ACC112 (cell line): Measurements from ENCODE around the gene ZNF516.
A peak's percentile ranks its signal among the peaks of the same experiment; 100 is the strongest.

Experiments used
- H2AFZ ChIP-seq: fragments of 200-600 bp; sonication (generic); one replicate; pipeline ENCODE4 v1.6.0; 2017; ENCODE audit warnings: antibody characterized with exemption, low read length; ENCODE audit not compliant: unreplicated experiment
- H3K27ac ChIP-seq: fragments of 200-600 bp; sonication (generic); 2 replicates; pipeline ENCODE4 v1.5.1; 2014; ENCODE audit warnings: low read depth, mild to moderate bottlenecking, antibody characterized with exemption, low read length, moderate library complexity
- H3K27me3 ChIP-seq: fragments of 200-600 bp; sonication (generic); 2 replicates; pipeline ENCODE4 v1.6.1; 2014; ENCODE audit warnings: mild to moderate bottlenecking, antibody characterized with exemption, low read length, moderate library complexity, mixed read lengths; ENCODE audit not compliant: insufficient read depth
- H3K36me3 ChIP-seq: fragments of 200-600 bp; sonication (generic); 2 replicates; pipeline ENCODE4 v1.6.1; 2016; ENCODE audit warnings: mild to moderate bottlenecking, antibody characterized with exemption, low read length, moderate library complexity, mixed read lengths; ENCODE audit not compliant: insufficient read depth
- H3K4me1 ChIP-seq: fragments of 200-600 bp; sonication (generic); one replicate; pipeline ENCODE4 v1.6.1; 2016; ENCODE audit warnings: low read length, mixed read lengths; ENCODE audit not compliant: insufficient read depth, unreplicated experiment, control insufficient read depth
- H3K4me3 ChIP-seq: fragments of 200-600 bp; sonication (generic); 2 replicates; pipeline ENCODE4 v1.5.1; 2014; ENCODE audit warnings: mild to moderate bottlenecking, low read depth, low read length
- H3K79me2 ChIP-seq: fragments of 200-600 bp; sonication (generic); one replicate; pipeline ENCODE4 v1.6.0; 2016; ENCODE audit warnings: low read length; ENCODE audit not compliant: control insufficient read depth, unreplicated experiment, insufficient read depth

Gene ZNF516

DNA sequence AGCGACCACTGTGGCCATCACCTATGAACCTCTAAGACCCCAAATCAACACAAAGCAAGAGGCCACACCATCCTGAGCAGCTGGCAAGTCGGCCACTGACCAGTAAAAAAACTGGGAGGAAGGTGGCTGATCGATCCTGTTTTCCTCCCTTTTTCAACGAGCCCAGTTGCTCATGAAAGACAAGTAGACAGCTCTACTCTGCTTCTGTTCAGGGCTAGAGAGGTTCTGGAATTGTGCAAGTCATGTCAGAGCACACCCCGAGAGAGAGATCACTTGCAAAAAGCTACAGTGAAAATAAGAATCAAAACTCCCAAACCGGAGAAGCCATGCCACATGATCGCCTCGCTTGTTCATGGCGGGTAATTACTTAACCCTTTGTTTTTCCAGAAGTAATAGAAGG, 34.6 kb downstream of the ZNF516 start:
- no peaks in the 10 kb centered on the region for H3K36me3 ChIP-seq
- H2AFZ ChIP-seq, result no peak overlapping the region
- peaks cover 42% of the 10 kb centered on the region for H3K4me1 ChIP-seq
- peaks cover 71% of the 10 kb centered on the region for H3K79me2 ChIP-seq
- H3K27me3 ChIP-seq, result no peaks in the 10 kb centered on the region
- peak overlapping the region; percentile 51 for H3K4me3 ChIP-seq
- H3K27ac ChIP-seq, result peak overlapping the region; percentile 98

DNA sequence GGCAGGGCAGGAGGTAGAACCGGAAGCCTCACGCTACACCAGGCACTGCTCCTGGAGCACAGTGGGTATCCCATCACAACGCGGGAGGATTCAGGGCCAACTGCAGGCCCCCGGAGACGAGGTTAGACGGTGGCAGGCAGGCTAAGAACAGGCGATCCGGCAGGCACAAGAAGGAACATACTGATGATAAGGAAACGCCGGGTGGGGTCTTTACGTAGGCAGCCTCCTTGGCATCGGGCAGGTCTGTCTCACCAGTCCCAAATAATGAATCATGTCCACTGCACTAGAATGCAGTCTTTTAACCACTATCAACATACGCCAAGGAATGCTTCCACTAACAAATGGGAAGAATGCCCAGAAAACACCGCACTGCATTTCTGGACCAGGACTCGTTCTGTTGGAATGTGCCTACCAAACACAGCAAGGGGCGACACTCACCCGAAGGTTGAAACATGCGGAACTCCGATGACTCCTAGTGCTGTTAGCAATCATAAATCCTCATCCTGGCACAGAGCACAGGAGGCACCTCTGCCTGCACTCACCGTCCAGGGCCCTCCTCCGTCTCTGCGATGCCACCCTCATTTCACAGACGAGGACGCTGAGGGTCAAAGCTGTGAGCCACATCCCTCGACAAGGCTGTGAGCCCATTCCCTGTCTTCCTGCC, 35.2 kb downstream of the ZNF516 start:
- no peaks in the 10 kb centered on the region for H3K27me3 ChIP-seq
- no peak overlapping the region for H2AFZ ChIP-seq
- peak overlapping the region; percentile 51 for H3K4me3 ChIP-seq
- H3K4me1 ChIP-seq, result peaks cover 47% of the 10 kb centered on the region
- H3K36me3 ChIP-seq, result no peaks in the 10 kb centered on the region
- H3K27ac ChIP-seq, result peak overlapping the region; percentile 98
- H3K79me2 ChIP-seq, result peaks cover 71% of the 10 kb centered on the region

DNA sequence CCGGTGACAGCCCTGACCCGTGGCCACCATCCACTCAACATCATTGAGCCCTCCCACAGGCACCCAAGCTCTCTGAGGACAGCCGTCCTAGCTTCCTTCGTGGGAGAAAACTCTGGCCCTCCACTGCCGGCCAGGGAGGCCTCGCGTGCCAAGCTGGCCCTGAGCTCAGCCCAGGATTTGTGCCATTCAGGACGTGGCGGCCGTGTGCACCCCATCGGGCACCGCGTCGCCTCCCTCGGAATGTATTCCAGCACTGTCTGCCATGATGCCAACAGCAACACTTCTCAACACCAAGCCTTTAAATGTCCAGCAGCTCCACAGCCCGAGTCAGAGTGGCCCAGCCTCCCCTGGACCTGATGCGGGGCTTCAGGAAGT, 35.7 kb downstream of the ZNF516 start:
- Histone ChIP-seq H3K4me1 (peaks cover 52% of the 10 kb centered on the region), H2AFZ (no peak overlapping the region), H3K27me3 (no peaks in the 10 kb centered on the region), H3K36me3 (no peaks in the 10 kb centered on the region), H3K4me3 (peak overlapping the region; percentile 51), H3K27ac (peak overlapping the region; percentile 98), H3K79me2 (peaks cover 74% of the 10 kb centered on the region)

DNA sequence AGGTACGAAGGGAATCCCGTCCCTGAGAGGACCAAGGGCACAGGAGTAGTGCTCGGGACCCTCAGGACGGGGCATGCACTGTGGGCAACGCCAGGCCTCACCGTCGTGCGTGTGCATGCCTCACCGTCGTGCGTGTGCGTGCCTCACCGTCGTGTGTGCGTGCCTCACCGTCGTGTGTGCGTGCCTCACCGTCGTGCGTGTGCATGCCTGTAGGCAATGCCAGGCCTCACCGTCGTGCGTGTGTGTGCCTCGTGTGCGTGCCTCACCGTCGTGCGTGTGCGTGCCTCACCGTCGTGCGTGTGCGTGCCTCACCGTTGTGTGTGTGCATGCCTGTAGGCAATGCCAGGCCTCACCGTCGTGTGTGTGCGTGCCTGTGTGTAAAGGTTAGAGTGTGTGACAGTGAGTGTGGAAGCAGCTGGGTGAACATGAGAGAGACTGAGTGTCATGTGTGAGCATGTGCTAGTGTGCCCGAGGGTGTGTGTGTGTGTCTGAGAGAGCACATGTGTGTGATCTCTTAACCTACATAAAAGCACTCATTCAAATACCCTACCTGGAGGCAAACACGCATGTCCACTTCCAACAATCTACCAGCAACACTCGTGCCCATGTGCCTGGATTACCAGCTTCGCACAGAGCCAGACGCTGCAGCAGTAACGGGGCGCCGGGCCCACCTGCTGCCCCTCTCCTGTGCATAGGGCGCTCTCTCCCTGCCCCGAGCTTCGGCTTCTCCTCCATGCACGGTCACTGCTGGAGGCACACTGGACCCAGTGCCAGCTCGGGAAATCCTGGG, 36.3 kb downstream of the ZNF516 start:
- H3K27ac ChIP-seq, result peak overlapping the region; percentile 98

DNA sequence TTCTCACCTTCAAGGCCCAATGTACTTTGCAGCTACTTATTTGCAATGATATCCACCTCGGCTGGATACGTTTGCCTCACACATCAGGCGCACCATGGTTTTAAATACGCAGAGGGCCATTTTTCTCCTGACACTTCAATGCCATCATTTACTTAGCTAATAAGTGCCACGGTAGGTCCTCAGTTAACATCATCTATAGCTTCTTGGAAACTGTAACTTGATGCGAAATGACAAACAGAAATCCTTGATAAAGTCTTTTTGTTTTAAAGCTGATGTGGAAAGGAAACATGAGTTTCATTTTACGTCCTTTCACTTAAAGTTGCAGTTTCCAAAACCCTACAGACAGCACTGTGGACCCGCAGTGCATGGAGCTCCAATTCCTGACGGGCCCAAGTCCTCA, 37.1 kb downstream of the ZNF516 start:
- Histone ChIP-seq H3K36me3 (no peaks in the 10 kb centered on the region), H3K4me3 (no peak overlapping the region), H3K79me2 (peaks cover 82% of the 10 kb centered on the region), H3K4me1 (peaks cover 58% of the 10 kb centered on the region), H3K27ac (no peak overlapping the region; the same call in 1 of the 2 replicates), H2AFZ (no peak overlapping the region), H3K27me3 (no peaks in the 10 kb centered on the region)

More for the DNA sequence above, 36.3 kb downstream of the ZNF516 start:
- Histone ChIP-seq H3K79me2 (peaks cover 80% of the 10 kb centered on the region), H2AFZ (no peak overlapping the region), H3K4me3 (peak overlapping the region; percentile 51), H3K4me1 (peaks cover 57% of the 10 kb centered on the region), H3K36me3 (no peaks in the 10 kb centered on the region), H3K27me3 (no peaks in the 10 kb centered on the region)

DNA sequence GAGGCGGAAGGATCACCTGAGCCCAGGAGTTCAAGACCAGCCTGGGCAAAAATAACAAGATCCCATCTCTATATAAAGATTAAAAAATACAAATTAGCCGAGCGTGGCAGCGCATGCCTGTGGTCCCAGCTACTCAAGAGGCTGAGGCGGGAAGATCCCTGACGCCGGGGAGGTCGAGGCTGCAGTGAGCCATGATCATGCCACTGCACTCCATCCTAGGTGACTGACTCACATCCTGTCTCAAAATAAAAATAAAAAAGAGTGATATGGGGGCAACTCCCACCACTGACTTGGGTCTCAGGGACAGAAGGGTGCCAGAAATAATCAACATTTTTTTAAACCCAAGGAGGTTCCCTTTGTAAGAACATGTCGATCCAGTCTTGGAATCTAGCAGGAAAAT, 37.6 kb downstream of the ZNF516 start:
- Histone ChIP-seq H2AFZ (no peak overlapping the region), H3K27ac (no peak overlapping the region; the same call in 1 of the 2 replicates), H3K4me1 (peaks cover 62% of the 10 kb centered on the region), H3K27me3 (no peaks in the 10 kb centered on the region), H3K79me2 (peaks cover 82% of the 10 kb centered on the region), H3K36me3 (no peaks in the 10 kb centered on the region), H3K4me3 (no peak overlapping the region)

DNA sequence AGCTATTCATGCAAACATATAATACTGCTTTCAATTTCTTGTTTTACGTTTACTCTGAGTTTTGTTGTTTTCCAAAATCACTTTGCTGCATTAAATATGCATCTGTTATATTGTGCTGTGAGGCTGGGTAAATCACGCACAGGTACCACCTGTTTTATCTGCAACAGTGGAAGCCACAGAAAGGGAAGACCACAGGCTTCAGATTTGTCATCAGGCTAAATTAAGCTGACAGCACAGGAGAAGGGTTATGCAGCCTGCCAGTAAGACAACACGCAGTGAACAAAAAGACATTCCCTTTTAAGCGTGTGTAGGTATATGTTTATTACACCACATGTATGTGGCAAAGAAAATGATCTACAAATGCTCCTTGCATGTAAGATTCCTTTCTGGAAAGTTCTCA, 38.2 kb downstream of the ZNF516 start:
- Histone ChIP-seq H3K4me1 (peaks cover 69% of the 10 kb centered on the region), H2AFZ (no peak overlapping the region), H3K27ac (no peak overlapping the region), H3K27me3 (no peaks in the 10 kb centered on the region), H3K4me3 (no peak overlapping the region), H3K36me3 (no peaks in the 10 kb centered on the region), H3K79me2 (peaks cover 85% of the 10 kb centered on the region)

DNA sequence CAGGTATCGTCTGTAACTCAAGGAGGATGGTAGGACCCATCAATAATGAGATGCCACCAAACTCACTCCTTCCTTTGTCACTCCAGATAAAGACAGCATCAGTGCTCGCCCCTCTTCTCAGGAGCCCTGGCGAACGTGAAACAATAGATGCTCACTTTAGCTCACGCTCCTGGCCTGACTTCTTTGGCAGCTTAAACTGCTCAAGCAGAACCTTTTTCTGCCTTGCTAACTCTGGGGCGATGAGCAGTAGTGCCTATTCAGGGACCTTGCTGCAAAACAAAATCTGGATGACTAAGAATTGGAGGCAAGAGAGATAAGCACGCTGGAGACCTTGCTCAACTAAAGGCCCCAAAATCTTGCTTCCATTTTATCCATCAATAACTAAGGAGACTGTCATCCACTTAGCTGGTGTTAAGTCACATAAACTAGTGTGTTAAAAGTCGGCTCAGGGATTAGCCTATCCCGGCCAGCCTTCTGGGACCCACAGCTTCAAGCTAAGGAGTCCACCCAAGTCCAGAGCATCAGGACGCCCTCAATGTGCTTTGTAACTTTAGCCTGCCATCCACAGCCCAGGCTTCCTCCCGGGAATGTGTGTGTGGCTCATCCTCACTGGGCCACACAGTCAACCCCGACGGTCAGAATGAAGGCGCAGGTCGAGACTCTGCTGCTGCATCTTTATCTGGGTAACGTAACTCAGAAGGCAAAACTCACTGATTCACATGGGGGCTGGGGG, 38.9 kb downstream of the ZNF516 start:
- no peak overlapping the region for H3K27ac ChIP-seq
- peaks cover 86% of the 10 kb centered on the region for H3K79me2 ChIP-seq
- H2AFZ ChIP-seq, result no peak overlapping the region
- H3K4me1 ChIP-seq, result peaks cover 72% of the 10 kb centered on the region
- H3K36me3 ChIP-seq, result no peaks in the 10 kb centered on the region
- H3K4me3 ChIP-seq, result no peak overlapping the region
- H3K27me3 ChIP-seq, result no peaks in the 10 kb centered on the region

DNA sequence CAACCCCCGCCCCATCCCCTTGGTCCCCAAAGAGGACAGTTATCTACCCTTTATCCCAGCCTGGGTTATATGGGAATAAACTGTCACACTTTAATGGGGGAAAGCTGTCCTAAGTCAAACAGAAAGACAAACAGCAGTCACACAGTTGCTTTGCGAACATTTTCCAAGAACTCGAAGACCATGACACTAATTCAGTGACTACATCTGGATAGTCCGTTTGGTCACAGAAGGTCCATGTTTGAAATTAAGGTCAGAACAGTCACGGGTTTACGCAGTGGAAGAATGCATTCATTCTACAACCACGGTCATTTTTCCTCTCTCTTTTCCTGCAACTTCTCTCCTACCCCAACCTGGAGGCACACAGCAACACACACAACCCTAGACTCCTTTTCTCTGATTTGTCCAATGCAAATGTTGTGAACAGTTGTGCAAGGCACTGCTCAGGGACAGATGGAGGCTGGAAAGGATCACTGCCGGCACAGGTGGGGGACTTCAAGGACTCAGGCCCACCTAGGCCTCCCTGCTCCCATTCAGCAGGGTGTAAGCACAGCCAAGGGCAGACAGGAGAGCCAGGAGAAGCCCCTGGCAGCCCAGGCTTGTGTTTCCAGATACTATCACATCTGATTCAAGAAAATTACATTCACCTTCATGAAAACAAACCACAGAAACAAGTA, 39.9 kb downstream of the ZNF516 start:
- Histone ChIP-seq H2AFZ (no peak overlapping the region), H3K27ac (no peak overlapping the region), H3K4me1 (peaks cover 66% of the 10 kb centered on the region), H3K36me3 (no peaks in the 10 kb centered on the region), H3K4me3 (no peak overlapping the region), H3K27me3 (no peaks in the 10 kb centered on the region), H3K79me2 (peaks cover 90% of the 10 kb centered on the region)

DNA sequence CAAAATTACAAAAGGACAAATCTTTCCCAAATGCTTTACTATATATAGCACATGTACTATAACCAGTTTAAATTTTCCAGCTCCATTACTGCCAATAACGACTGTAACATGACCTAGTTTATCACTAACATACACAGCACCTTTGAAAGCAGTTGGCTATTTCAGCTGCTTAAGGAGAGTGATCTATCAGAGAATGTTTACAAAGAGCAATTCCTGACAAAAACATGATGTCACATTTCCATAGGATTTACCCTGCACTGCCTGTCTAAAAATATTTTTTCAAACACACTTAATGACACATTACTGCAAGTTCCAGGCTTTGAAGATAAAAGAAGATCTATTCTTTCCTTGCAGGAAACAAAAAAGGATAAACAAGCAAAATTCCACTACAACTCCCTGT, 40.6 kb downstream of the ZNF516 start:
- H2AFZ ChIP-seq, result no peak overlapping the region
- H3K27ac ChIP-seq, result no peak overlapping the region
- H3K79me2 ChIP-seq, result peaks cover 96% of the 10 kb centered on the region
- peaks cover 68% of the 10 kb centered on the region for H3K4me1 ChIP-seq
- no peaks in the 10 kb centered on the region for H3K36me3 ChIP-seq
- no peaks in the 10 kb centered on the region for H3K27me3 ChIP-seq
- no peak overlapping the region for H3K4me3 ChIP-seq
